CD14-positive monocyte (primary cell): ENCODE results near the gene GALNT18. TPM values are rescaled to one million over a fixed set of nuclear protein-coding genes. Genes with fewer than 3 reads are reported as not detected.

Source experiments
- DNase-seq, 3 donors: peaks; one replicate each; pipeline ENCODE4 v3.0.0-alpha.2; 2011 to 2022
- H2AFZ ChIP-seq: 2 replicates; pipeline ENCODE4 v1.6.0; 2012; ENCODE audit warnings: mild to moderate bottlenecking, low read depth, low read length, inconsistent platforms; ENCODE audit not compliant: insufficient read depth, poor library complexity, severe bottlenecking
- H3K27ac ChIP-seq, 2 donors: 1 replicate in 1 of 2; 2 replicates in 1 of 2; pipeline ENCODE4 v1.5.1; 2012 to 2013; ENCODE audit warnings: low read length in 2 of 2, control low read depth in 1 of 2, inconsistent platforms in 1 of 2, low read depth in 1 of 2, mild to moderate bottlenecking in 1 of 2
- H3K27me3 ChIP-seq, 2 donors: one replicate each; pipeline versions ENCODE4 v1.6.0 to v1.6.1; 2011 to 2013; ENCODE audit warnings: low read length in 2 of 2; ENCODE audit not compliant: control insufficient read depth in 2 of 2, insufficient read depth in 2 of 2
- H3K36me3 ChIP-seq, 2 donors: replicated peaks in 1 of 2; 1 replicate in 1 of 2; 2 replicates in 1 of 2; pipeline versions ENCODE4 v1.5.1 to v1.6.1; 2012 to 2013; ENCODE audit warnings: low read length in 2 of 2, control low read depth in 1 of 2, inconsistent platforms in 1 of 2, mild to moderate bottlenecking in 1 of 2; ENCODE audit not compliant: insufficient read depth in 2 of 2, control insufficient read depth in 1 of 2
- H3K4me1 ChIP-seq, 2 donors: 1 replicate in 1 of 2; 2 replicates in 1 of 2; pipeline versions ENCODE4 v1.5.1 to v1.6.1; 2012 to 2013; ENCODE audit warnings: low read length in 2 of 2, control low read depth in 1 of 2, inconsistent platforms in 1 of 2, mild to moderate bottlenecking in 1 of 2, moderate library complexity in 1 of 2; ENCODE audit not compliant: insufficient read depth in 2 of 2, control insufficient read depth in 1 of 2
- H3K4me2 ChIP-seq: replicated peaks from 2 replicates; pipeline ENCODE3; 2012; ENCODE audit warnings: low read length, moderate library complexity, mild to moderate bottlenecking; ENCODE audit not compliant: poor library complexity, severe bottlenecking; ENCODE audit errors: extremely low read depth
- H3K4me3 ChIP-seq, 3 experiments: fragments of 200-600 bp in 1 of 3; sonication (generic) in 1 of 3; replicated peaks in 1 of 3; 1 replicate in 2 of 3; 2 replicates in 1 of 3; pipeline ENCODE4 v1.5.1; 2011 to 2013; ENCODE audit warnings: low read length in 3 of 3, mild to moderate bottlenecking in 3 of 3, control low read depth in 2 of 3, low read depth in 2 of 3, inconsistent platforms in 1 of 3, moderate library complexity in 1 of 3
- H3K79me2 ChIP-seq: 2 replicates; pipeline ENCODE4 v1.6.0; 2012; ENCODE audit warnings: mild to moderate bottlenecking, control low read depth, inconsistent platforms, low read length, moderate library complexity; ENCODE audit not compliant: insufficient read depth
- H3K9ac ChIP-seq: 2 replicates; pipeline ENCODE4 v1.6.0; 2017; ENCODE audit warnings: low read length, mild to moderate bottlenecking; ENCODE audit not compliant: insufficient read depth, poor library complexity, severe bottlenecking
- H3K9me3 ChIP-seq, 2 donors: replicated peaks in 1 of 2; 1 replicate in 1 of 2; 2 replicates in 1 of 2; pipeline versions ENCODE4 v1.5.1 to v1.6.1; 2012 to 2013; ENCODE audit warnings: low read length in 2 of 2, control low read depth in 1 of 2; ENCODE audit not compliant: control insufficient read depth in 1 of 2, insufficient read depth in 1 of 2
- H4K20me1 ChIP-seq: 2 replicates; pipeline ENCODE4 v1.6.0; 2012; ENCODE audit warnings: mild to moderate bottlenecking, low read length, control low read depth, moderate library complexity; ENCODE audit not compliant: insufficient read depth
- H3K27ac Mint-ChIP-seq, 7 donors: one replicate each; pipeline ENCODE4 v1.8.0; 2020; ENCODE audit warnings: mild to moderate bottlenecking in 7 of 7, mixed read lengths in 7 of 7, moderate library complexity in 6 of 7, inconsistent platforms in 2 of 7
- H3K27me3 Mint-ChIP-seq, 3 donors: one replicate each; pipeline ENCODE4 v1.8.0; 2021 to 2022; ENCODE audit warnings: low read depth in 3 of 3, mild to moderate bottlenecking in 3 of 3, mixed read lengths in 3 of 3, moderate library complexity in 3 of 3, inconsistent platforms in 1 of 3
- H3K36me3 Mint-ChIP-seq, 2 donors: one replicate each; pipeline ENCODE4 v1.8.0; 2020; ENCODE audit warnings: mixed read lengths in 2 of 2, inconsistent platforms in 1 of 2, mild to moderate bottlenecking in 1 of 2
- H3K4me1 Mint-ChIP-seq: one replicate; pipeline ENCODE4 v1.8.0; 2020; ENCODE audit warnings: mild to moderate bottlenecking, mixed read lengths
- H3K4me3 Mint-ChIP-seq, 2 donors: one replicate each; pipeline ENCODE4 v1.8.0; 2020; ENCODE audit warnings: mild to moderate bottlenecking in 2 of 2, mixed read lengths in 2 of 2, moderate library complexity in 1 of 2
- H3K9me3 Mint-ChIP-seq, 7 donors: one replicate each; pipeline ENCODE4 v1.8.0; 2020 to 2022; ENCODE audit warnings: mixed read lengths in 7 of 7, mild to moderate bottlenecking in 6 of 7, moderate library complexity in 6 of 7, inconsistent platforms in 2 of 7
- WGBS: methylation state at CpG from one replicate; pipeline ENCODE4 v1.1.5; 2013; ENCODE audit warnings: missing lambda C conversion rate; ENCODE audit not compliant: insufficient coverage; 5-methylcytosine and 5-hydroxymethylcytosine counted together
- intact Hi-C, 2 donors: fragments of 100-400 bp; cut with micrococcal nuclease; formaldehyde crosslinking; loops; one replicate each; pipeline versions ENCODE4 v1.15.0 to v1.15.1; 2023
- polyA plus RNA-seq, 3 donors: library from polyadenylated mRNA; depleted of rRNA in 1 of 3; unstranded in 2 of 3; stranded (reverse) in 1 of 3; fragments of 300-500 nt in 2 of 3; fragments of >200 nt in 1 of 3; fragmentation: Illumina TruSeq in 2 of 3; gene quantifications; 1 replicate in 2 of 3; 2 replicates in 1 of 3; pipeline ENCODE4 v1.2.3, GENCODE V29; 2012 to 2021
- TF ChIP-seq, protein P1 (sequence below): fragments of 200-600 bp; IDR thresholded peaks from one replicate; pipeline ENCODE4 v1.8.0; 2022; ENCODE audit warnings: antibody characterized with exemption, mild to moderate bottlenecking

Gene GALNT18
- polyA plus RNA-seq, 3 donors: not detected

DNA sequence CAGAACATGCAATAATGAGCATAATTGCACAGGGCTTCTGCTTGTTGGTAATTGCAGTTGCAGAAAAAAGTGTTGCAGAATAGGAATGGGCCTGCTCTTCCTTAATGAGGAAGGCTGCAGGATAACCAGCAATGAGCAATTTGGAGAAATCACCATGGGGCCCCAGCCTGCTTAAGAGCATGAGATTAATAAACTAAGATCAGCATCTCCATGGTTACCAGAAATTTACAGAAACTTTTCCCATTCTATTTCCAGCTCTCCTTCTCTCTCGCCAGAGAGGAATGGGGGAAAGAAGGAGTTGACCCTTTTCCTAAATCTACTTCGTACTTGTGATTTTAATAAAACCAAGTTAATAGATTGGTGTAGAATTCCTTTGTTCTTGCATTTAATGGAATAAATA, 187.8 kb downstream of the GALNT18 start:
- H3K27me3 ChIP-seq: peaks cover 2 to 5% of the 10 kb centered on the region in 2 donors
- no peak overlapping the region for H2AFZ ChIP-seq
- intact Hi-C loops: no loop called here
- H3K4me3 Mint-ChIP-seq: no peak overlapping the region
- no peak overlapping the region for H3K4me3 ChIP-seq
- no peaks in the 10 kb centered on the region for H3K79me2 ChIP-seq
- H3K27ac ChIP-seq: no peak overlapping the region
- H3K4me1 Mint-ChIP-seq: no peaks in the 10 kb centered on the region
- H3K36me3 ChIP-seq: no peaks in the 10 kb centered on the region
- H3K36me3 Mint-ChIP-seq: no peaks in the 10 kb centered on the region
- no CpG with 5 or more reads among the region's 2 CpGs for WGBS
- H3K9me3 Mint-ChIP-seq: peaks cover 0 to 2% (median 0%) of the 10 kb centered on the region in 7 donors
- no peak for DNase-seq
- H3K27ac Mint-ChIP-seq: no peak overlapping the region
- H3K27me3 Mint-ChIP-seq: peaks cover 26 to 31% (median 28%) of the 10 kb centered on the region in 3 donors
- no peaks in the 10 kb centered on the region for H3K9me3 ChIP-seq
- no peak overlapping the region for H3K4me2 ChIP-seq
- no peaks in the 10 kb centered on the region for H4K20me1 ChIP-seq
- TF ChIP-seq, protein P1, sequence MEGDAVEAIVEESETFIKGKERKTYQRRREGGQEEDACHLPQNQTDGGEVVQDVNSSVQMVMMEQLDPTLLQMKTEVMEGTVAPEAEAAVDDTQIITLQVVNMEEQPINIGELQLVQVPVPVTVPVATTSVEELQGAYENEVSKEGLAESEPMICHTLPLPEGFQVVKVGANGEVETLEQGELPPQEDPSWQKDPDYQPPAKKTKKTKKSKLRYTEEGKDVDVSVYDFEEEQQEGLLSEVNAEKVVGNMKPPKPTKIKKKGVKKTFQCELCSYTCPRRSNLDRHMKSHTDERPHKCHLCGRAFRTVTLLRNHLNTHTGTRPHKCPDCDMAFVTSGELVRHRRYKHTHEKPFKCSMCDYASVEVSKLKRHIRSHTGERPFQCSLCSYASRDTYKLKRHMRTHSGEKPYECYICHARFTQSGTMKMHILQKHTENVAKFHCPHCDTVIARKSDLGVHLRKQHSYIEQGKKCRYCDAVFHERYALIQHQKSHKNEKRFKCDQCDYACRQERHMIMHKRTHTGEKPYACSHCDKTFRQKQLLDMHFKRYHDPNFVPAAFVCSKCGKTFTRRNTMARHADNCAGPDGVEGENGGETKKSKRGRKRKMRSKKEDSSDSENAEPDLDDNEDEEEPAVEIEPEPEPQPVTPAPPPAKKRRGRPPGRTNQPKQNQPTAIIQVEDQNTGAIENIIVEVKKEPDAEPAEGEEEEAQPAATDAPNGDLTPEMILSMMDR: no peak
- no peaks in the 10 kb centered on the region for H3K4me1 ChIP-seq
- H3K9ac ChIP-seq: no peak overlapping the region

DNA sequence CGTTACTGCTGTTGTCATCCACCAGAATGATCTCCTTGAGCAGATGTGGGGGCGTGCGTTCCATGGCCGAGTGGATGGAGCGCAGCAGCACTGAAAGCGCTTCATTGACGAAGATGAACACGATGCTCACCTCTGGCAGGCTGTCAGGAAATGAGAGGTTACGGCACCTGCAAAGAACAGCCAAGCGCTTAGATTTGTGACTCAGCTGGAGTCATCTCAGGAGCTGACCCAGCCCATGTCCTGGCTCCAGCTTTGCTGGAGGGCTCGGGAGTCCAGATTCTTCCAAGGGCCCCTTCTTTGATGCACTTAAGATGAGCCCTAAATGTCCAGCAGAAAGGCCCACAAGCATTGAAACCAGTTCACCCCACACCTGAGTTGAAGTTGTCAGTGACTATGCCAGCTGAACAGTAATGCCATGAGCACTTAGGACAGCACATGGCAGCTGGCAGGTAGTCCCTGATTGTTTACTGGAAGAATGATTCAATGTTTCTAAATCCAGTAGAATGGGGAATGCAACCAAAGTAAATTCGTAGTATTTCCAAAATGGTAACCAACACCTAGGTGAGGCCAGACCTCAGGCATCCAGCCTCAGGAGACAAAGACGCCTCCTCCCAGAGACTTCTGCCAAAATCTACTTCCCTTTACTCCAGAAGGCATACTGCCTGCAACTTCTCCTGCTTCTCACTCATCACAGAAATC, 189.0 kb downstream of the GALNT18 start:
- Histone ChIP-seq H3K79me2 (no peaks in the 10 kb centered on the region), H3K4me2 (no peak overlapping the region), H3K4me3 (no peak overlapping the region), H4K20me1 (no peaks in the 10 kb centered on the region), H3K36me3 (no peaks in the 10 kb centered on the region), H3K27me3 (peaks cover 2 to 5% of the 10 kb centered on the region in 2 donors), H3K27ac (no peak overlapping the region), H3K9me3 (no peaks in the 10 kb centered on the region), H3K4me1 (no peaks in the 10 kb centered on the region), H3K9ac (no peak overlapping the region), H2AFZ (no peak overlapping the region)
- no peaks in the 10 kb centered on the region for H3K4me1 Mint-ChIP-seq
- TF ChIP-seq, protein P1: no peak
- H3K9me3 Mint-ChIP-seq: peaks cover 0 to under 1% (median 0%) of the 10 kb centered on the region in 7 donors
- no peaks in the 10 kb centered on the region for H3K36me3 Mint-ChIP-seq
- H3K4me3 Mint-ChIP-seq: no peak overlapping the region
- peaks cover 30 to 34% (median 34%) of the 10 kb centered on the region in 3 donors for H3K27me3 Mint-ChIP-seq
- no peak for DNase-seq
- H3K27ac Mint-ChIP-seq: peak overlapping the region in 1 of 7 donors; percentile 43
- intact Hi-C loops: no loop called here
- WGBS: 95% methylated on average over 11 of the region's 13 CpGs
